GM12874 (cell line): ENCODE measurements around the gene TRIM7.

Experiments
- TF ChIP-seq, protein P1 (sequence below): IDR thresholded peaks from 2 replicates; pipeline ENCODE4 v1.5.1; 2011; ENCODE audit warnings: low read depth, mild to moderate bottlenecking, control low read depth, low read length, moderate library complexity; ENCODE audit not compliant: insufficient read depth

TRIM7 gene

DNA sequence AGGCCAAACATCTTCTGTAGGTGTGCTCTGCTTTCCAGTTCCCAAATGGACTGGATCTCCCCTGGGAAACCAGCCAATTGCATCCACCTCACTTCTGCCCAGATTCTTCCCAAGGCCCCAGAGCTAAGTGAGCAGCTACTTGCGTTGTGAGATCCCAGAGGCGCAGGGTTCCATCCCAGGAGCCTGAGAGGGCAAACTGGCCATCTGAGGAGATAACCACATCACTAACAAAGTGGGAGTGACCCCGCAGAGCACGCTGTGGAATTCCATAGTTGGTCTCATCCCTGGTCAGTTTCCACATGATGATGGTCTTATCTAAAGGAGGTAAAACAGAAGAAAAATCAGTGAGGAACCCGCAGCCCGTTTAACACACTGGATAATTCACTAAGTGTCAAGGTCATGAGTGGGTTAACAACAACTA is 37.0 kb upstream of the TRIM7 start:
- TF ChIP-seq, protein P1, sequence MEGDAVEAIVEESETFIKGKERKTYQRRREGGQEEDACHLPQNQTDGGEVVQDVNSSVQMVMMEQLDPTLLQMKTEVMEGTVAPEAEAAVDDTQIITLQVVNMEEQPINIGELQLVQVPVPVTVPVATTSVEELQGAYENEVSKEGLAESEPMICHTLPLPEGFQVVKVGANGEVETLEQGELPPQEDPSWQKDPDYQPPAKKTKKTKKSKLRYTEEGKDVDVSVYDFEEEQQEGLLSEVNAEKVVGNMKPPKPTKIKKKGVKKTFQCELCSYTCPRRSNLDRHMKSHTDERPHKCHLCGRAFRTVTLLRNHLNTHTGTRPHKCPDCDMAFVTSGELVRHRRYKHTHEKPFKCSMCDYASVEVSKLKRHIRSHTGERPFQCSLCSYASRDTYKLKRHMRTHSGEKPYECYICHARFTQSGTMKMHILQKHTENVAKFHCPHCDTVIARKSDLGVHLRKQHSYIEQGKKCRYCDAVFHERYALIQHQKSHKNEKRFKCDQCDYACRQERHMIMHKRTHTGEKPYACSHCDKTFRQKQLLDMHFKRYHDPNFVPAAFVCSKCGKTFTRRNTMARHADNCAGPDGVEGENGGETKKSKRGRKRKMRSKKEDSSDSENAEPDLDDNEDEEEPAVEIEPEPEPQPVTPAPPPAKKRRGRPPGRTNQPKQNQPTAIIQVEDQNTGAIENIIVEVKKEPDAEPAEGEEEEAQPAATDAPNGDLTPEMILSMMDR = no peak

DNA sequence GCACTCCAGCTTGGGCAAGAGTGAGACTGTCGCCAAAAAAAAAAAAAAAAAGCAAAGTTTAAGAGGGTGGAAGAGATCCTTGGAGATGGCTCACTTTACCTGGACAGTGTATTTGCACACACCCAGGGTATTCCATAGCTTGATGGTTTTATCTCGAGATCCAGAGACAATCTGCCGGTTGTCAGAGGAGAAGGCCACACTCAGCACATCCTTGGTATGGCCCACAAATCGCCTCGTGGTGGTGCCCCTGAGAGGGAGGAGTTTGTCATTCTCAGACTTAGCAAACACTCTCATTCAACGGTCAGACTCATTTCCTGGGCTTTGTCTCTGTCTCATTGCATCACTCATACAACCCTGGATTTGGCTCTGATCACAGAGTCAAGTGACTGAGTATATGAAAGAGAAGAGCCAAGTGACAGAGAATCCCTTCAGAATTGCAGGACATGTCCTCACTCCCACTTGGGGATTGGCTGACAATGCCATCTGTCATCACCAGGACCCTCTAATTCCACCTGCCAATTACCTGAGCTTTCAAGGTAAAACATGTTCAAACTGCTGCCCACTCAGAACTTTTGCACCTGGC is 36.5 kb upstream of the TRIM7 start:
- TF ChIP-seq, protein P1 = no peak

DNA sequence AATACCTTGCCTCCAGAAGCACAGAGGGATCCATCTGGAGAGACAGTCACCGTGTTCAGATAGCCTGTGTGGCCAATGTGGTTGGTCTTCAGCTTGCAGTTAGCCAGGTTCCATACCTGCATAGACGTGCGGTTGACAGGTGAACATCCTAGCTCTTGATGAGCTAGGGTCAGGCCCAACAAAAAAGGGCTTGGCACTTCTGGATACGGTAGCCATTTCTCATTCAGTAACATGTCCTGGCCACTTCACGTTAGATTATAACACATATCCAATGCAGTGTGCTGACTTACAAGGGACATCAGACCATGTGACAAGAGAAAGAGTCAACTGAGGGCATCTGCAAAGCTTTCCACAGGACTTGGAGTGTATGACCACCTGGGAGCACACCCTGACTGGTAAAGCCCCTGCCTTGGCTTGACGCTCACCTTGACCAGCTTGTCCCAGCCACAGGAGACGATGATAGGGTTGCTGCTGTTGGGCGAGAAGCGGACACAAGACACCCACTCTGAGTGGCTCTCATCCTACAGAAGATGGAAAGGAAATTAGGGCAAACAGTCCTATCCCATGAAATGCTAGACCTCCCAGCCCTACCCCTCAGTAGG is 34.2 kb upstream of the TRIM7 start:
- TF ChIP-seq, protein P1 = no peak

DNA sequence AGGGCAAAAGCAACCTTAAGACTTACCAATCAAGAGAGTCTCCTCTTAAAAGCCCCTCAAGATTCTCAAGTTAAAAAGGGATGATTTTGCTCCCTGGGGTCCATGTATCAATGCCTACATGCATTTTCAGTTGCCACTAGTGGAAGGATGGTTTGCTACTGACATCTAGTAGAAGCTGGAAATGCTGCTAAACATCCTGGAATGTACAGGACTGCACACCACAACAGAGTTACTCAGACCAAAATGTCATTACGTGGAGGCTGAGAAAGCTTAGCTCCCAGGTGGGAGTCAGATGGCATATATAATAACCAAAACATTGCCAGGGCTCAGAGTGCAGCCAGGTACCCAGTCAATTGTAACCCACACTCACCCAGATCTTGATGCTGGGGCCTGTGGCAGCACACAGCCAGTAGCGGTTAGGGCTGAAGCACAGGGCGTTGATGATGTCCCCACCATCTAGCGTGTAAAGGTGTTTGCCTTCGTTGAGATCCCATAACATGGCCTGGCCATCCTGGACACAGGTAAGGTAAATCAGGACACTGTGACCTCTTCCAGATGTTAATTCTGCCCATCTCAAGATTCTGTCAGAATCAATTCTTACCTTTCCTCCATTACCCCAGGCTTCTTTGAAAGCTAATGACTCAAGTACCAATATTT is 32.9 kb upstream of the TRIM7 start:
- TF ChIP-seq, protein P1 = no peak

DNA sequence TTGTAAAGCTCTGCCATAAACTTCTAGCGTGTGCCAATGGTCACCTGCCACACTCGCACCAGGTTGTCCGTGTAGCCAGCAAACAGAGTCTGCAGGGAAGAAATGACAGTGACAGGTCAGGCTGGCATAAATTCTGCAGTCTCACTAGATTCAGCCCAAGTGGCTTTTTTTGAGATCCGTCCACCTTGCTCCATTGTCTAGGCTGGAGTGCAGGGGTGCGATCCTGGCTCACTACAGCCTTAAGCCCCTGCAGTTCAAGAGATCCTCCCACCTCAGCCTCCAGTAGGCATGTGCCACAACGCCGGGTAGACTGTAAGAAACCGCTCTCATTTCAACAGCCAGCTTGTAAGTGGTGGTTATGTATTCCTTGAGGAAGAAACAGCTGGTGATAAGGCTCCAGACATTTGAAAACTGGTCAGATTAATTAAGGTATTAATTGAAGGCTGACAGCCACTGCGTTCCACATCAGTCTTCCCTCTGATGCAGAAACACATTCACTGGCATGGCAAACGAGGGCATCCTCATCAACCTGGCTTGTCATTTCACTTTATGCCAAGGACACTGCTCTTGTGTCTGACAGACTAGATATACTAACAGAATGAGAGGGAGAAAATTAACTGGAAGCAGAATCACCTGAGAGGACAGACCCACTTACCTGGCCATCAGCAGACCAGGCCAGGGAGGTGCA is 32.1 kb upstream of the TRIM7 start:
- TF ChIP-seq, protein P1 = no peak

DNA sequence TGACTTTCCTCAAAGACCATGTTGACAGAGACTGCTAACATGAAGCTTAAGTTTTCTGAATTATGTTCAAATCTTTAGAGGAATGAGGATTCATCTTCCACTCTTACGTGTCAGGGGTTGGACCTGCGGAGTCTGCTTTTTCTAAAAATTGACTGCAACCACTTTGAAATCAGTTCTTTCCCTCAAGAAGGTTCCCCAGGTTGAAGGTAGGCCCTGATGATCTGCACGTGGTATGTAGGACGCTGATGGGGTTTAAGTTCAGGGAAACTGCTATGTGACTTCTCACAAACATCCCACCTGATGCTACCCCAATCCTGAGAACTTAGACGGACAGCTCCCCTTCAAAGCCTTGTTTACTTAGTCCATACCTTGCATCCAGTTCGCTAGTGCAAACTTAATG is 31.5 kb upstream of the TRIM7 start:
- TF ChIP-seq, protein P1 = no peak

DNA sequence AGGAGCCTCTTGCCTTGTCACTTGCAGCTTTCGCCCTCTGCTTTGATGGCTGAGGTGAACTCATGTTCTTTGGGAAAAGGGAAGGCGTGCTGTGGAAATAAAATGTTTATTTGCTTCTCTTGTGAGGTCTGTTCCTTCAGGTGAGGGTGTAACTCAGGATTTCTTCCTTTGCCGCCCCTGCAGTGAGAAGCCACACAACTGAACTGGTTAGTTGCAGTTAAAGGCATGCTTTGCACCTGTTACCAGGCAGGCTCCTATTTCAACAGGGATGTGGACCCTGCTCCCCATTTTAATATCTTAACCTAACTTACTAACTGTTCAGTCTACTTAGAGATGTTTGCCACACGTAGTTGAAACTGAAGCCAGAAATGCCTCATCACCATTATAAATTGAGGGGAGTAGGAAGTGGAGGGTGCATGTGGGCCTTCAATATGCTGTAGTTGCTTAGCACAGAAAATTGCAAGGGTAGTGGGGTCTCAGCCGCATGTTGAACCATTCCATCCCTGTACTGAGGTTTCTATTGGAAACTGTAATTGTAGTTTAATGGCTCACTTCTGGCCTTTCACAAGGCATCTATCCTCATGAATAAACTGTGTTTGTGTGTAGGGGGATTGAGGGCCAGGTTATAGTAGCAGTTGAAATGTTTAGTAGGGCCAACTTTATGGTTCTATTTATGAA is 30.8 kb upstream of the TRIM7 start:
- TF ChIP-seq, protein P1 = no peak
